Liver (tissue), 9 donors: Measurements from ENCODE around the gene RPL23. TPM values are rescaled to one million over a fixed set of nuclear protein-coding genes. Genes with fewer than 3 reads are reported as not detected.
A peak's percentile ranks its signal among the peaks of the same experiment; 100 is the strongest.

Source experiments
- DNase-seq: peaks from one replicate; pipeline ENCODE4 v3.0.0-alpha.2; 2017; ENCODE audit warnings: low spot score
- H3K27ac ChIP-seq, 2 donors: one replicate each; pipeline ENCODE4 v1.7.0; 2013; ENCODE audit warnings: inconsistent platforms in 2 of 2, low read length in 2 of 2, control low read depth in 1 of 2, low read depth in 1 of 2, mild to moderate bottlenecking in 1 of 2
- H3K27me3 ChIP-seq, 4 donors: one replicate each; pipeline versions ENCODE4 v1.6.1 to v1.7.0; 2013; ENCODE audit warnings: low read length in 3 of 4, inconsistent platforms in 1 of 4, mild to moderate bottlenecking in 1 of 4, moderate library complexity in 1 of 4; ENCODE audit not compliant: control insufficient read depth in 4 of 4, insufficient read depth in 4 of 4
- H3K36me3 ChIP-seq, 4 donors: one replicate each; pipeline versions ENCODE4 v1.6.1 to v1.7.0; 2013; ENCODE audit warnings: low read length in 3 of 4, mild to moderate bottlenecking in 3 of 4, low read depth in 1 of 4, moderate library complexity in 1 of 4; ENCODE audit not compliant: control insufficient read depth in 4 of 4, insufficient read depth in 3 of 4
- H3K4me1 ChIP-seq, 4 donors: one replicate each; pipeline versions ENCODE4 v1.6.1 to v1.7.0; 2013; ENCODE audit warnings: low read length in 3 of 4, mild to moderate bottlenecking in 3 of 4, moderate library complexity in 1 of 4; ENCODE audit not compliant: control insufficient read depth in 4 of 4, insufficient read depth in 4 of 4
- H3K4me3 ChIP-seq, 3 donors: one replicate each; pipeline versions ENCODE4 v1.6.1 to v1.7.0; 2013; ENCODE audit warnings: low read length in 3 of 3, control low read depth in 1 of 3, low read depth in 1 of 3, mild to moderate bottlenecking in 1 of 3
- H3K9ac ChIP-seq, 2 donors: one replicate each; pipeline ENCODE4 v1.7.0; 2013; ENCODE audit warnings: low read length in 2 of 2, mild to moderate bottlenecking in 2 of 2, moderate library complexity in 2 of 2, control low read depth in 1 of 2, low read depth in 1 of 2
- H3K9me3 ChIP-seq, 4 donors: one replicate each; pipeline versions ENCODE4 v1.6.1 to v1.7.0; 2013; ENCODE audit warnings: low read length in 3 of 4; ENCODE audit not compliant: control insufficient read depth in 4 of 4
- CTCF ChIP-seq: fragments of 150-350 bp; IDR thresholded peaks from 2 replicates; pipeline ENCODE4 v1.5.1; 2017; ENCODE audit warnings: improper control_type of control experiment, low read depth, low read length; ENCODE audit not compliant: missing input control
- EGR1 ChIP-seq, 2 donors: IDR thresholded peaks; 2 replicates each; pipeline ENCODE4 v1.6.1; 2016 to 2018; ENCODE audit warnings: antibody characterized with exemption in 2 of 2, low read depth in 2 of 2
- FOXA2 ChIP-seq: IDR thresholded peaks from 2 replicates; pipeline ENCODE4 v1.6.1; 2016; ENCODE audit warnings: antibody characterized with exemption
- GABPA ChIP-seq, 2 donors: IDR thresholded peaks in 1 of 2; conservative IDR thresholded peaks in 1 of 2; 2 replicates each; pipeline ENCODE4 v1.6.1; 2016; ENCODE audit warnings: antibody characterized with exemption in 2 of 2, mild to moderate bottlenecking in 1 of 2, moderate library complexity in 1 of 2
- HNF4A ChIP-seq, 2 donors: conservative IDR thresholded peaks; 2 replicates each; pipeline ENCODE4 v1.6.1; 2016; ENCODE audit warnings: antibody characterized with exemption in 2 of 2, mild to moderate bottlenecking in 2 of 2
- HNF4G ChIP-seq: IDR thresholded peaks from 2 replicates; pipeline ENCODE4 v1.6.1; 2016; ENCODE audit warnings: antibody characterized with exemption
- JUND ChIP-seq, 2 donors: IDR thresholded peaks; 2 replicates each; pipeline ENCODE4 v1.6.1; 2016; ENCODE audit warnings: antibody characterized with exemption in 2 of 2
- NR2F2 ChIP-seq: IDR thresholded peaks from 2 replicates; pipeline ENCODE4 v1.6.1; 2016; ENCODE audit warnings: antibody characterized with exemption
- RXRA ChIP-seq, 2 donors: IDR thresholded peaks; 2 replicates each; pipeline ENCODE4 v1.6.1; 2017 to 2018; ENCODE audit warnings: antibody characterized with exemption in 2 of 2, mild to moderate bottlenecking in 1 of 2
- SP1 ChIP-seq: IDR thresholded peaks from 2 replicates; pipeline ENCODE4 v1.6.1; 2018; ENCODE audit warnings: antibody characterized with exemption, mild to moderate bottlenecking
- TAF1 ChIP-seq: conservative IDR thresholded peaks from 2 replicates; pipeline ENCODE4 v1.6.1; 2016; ENCODE audit warnings: antibody characterized with exemption, mild to moderate bottlenecking
- WGBS: extraction: QIAGEN DNeasy Blood & Tissue Kit; methylation state at CpG from one replicate; pipeline ENCODE4 v1.1.7; 2013; 5-methylcytosine and 5-hydroxymethylcytosine counted together
- polyA plus RNA-seq, 2 donors: library from polyadenylated mRNA; stranded (reverse) in 1 of 2; unstranded in 1 of 2; fragments of 200-250 nt in 1 of 2; fragments of >200 nt in 1 of 2; fragmentation: Nextera tagmentation in 1 of 2; extraction: Ambion mirVana in 1 of 2; gene quantifications; one replicate each; pipeline versions ENCODE4 v1.2.1 to v1.2.3, GENCODE V29; 2013 to 2015
- total RNA-seq, 2 donors: library from RNA; depleted of rRNA; stranded (reverse); fragments of >200 nt; gene quantifications; one replicate each; pipeline ENCODE4 v1.2.3, GENCODE V29; 2014
- TF ChIP-seq, protein P1 (sequence below): IDR thresholded peaks from 2 replicates; pipeline ENCODE4 v1.6.1; 2016; ENCODE audit warnings: antibody characterized with exemption
- TF ChIP-seq, protein P2 (sequence below): IDR thresholded peaks from 2 replicates; pipeline ENCODE4 v1.6.1; 2016; ENCODE audit warnings: antibody characterized with exemption
- donor health status: healthy.
- donor health status: healthy.
- donor health status: healthy.
- donor health status: healthy.
- donor health status: healthy.

RPL23 gene
- total and polyA plus RNA-seq, 4 donors: 284 to 797 (median 646) TPM

DNA sequence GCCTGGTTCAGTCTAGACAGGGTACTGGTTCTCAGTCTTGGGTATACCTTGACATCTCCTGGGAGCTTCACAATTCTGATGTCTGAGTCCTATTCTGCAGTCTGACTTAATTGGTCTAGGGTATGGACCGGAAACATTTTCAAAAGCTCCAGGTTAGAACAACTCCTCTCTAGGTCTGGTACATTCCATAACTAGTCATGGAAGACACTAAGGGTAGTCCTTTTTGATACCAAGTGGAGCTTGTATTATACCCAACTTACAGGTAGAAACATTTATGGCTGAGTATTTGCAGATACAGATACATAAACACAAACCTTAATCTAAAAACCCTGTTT, 5.0 kb downstream of the RPL23 start:
- 98% methylated on average over 1 of the region's 1 CpG for WGBS
- Histone ChIP-seq H3K9ac (no peak overlapping the region), H3K27me3 (no peaks in the 10 kb centered on the region), H3K27ac (no peak overlapping the region), H3K36me3 (peaks cover 14 to 44% (median 38%) of the 10 kb centered on the region in 4 donors), H3K4me1 (peaks cover 0 to 21% (median 18%) of the 10 kb centered on the region in 4 donors), H3K9me3 (no peaks in the 10 kb centered on the region), H3K4me3 (no peak overlapping the region)
- DNase-seq: no peak
- TF ChIP-seq NR2F2 (no peak), TAF1 (no peak), FOXA2 (no peak), CTCF (no peak), GABPA (IDR thresholded peaks at IDR 0.05 in 1 of 2, conservative IDR thresholded peaks at IDR 0.05 in 1 of 2) (no peak), JUND (IDR thresholded peaks at IDR 0.05) (no peak), HNF4A (conservative IDR thresholded peaks at IDR 0.05) (no peak), SP1 (no peak)
- TF ChIP-seq, protein P1, sequence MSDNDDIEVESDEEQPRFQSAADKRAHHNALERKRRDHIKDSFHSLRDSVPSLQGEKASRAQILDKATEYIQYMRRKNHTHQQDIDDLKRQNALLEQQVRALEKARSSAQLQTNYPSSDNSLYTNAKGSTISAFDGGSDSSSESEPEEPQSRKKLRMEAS: no peak
- TF ChIP-seq, protein P2, sequence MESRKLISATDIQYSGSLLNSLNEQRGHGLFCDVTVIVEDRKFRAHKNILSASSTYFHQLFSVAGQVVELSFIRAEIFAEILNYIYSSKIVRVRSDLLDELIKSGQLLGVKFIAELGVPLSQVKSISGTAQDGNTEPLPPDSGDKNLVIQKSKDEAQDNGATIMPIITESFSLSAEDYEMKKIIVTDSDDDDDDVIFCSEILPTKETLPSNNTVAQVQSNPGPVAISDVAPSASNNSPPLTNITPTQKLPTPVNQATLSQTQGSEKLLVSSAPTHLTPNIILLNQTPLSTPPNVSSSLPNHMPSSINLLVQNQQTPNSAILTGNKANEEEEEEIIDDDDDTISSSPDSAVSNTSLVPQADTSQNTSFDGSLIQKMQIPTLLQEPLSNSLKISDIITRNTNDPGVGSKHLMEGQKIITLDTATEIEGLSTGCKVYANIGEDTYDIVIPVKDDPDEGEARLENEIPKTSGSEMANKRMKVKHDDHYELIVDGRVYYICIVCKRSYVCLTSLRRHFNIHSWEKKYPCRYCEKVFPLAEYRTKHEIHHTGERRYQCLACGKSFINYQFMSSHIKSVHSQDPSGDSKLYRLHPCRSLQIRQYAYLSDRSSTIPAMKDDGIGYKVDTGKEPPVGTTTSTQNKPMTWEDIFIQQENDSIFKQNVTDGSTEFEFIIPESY: no peak

DNA sequence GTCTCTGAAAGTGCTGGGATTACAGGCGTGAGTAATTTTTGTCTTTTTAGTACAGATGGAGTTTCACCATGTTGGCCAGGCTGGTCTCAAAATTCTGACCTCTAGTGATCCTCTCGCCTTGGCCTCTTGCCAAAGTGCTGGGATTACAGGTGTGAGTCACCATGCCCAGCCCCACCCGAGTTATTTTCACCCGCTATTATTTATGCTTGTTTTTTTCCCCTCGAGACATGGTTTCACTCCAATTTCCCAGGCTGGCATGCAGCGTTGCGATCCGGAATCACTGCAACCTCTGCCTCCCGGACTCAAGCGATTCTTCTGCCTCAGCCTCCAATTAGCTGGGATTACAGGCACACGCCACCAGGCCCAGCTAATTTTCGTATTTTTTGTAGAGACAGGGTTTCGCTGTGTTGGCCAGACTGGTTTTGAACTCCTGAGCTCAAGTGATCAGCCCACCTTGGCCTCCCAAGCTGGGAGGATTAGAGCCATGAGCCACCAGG, 9.2 kb downstream of the RPL23 start:
- no peak overlapping the region for H3K27ac ChIP-seq
- H3K9ac ChIP-seq: no peak overlapping the region
- DNase-seq: no peak
- no peaks in the 10 kb centered on the region for H3K9me3 ChIP-seq
- WGBS: 74% methylated on average over 13 of the region's 13 CpGs
- H3K4me1 ChIP-seq: no peaks in the 10 kb centered on the region
- H3K27me3 ChIP-seq: no peaks in the 10 kb centered on the region
- H3K4me3 ChIP-seq: no peak overlapping the region
- H3K36me3 ChIP-seq: peaks cover 6 to 20% (median 18%) of the 10 kb centered on the region in 4 donors
- TF ChIP-seq HNF4G: no peak
- no peak for TF ChIP-seq NR2F2
- TF ChIP-seq RXRA (IDR thresholded peaks at IDR 0.05): peak in 1 of 2 donors; percentile 10
- peak in 1 of 2 donors; percentile 31 for TF ChIP-seq JUND (IDR thresholded peaks at IDR 0.05)

DNA sequence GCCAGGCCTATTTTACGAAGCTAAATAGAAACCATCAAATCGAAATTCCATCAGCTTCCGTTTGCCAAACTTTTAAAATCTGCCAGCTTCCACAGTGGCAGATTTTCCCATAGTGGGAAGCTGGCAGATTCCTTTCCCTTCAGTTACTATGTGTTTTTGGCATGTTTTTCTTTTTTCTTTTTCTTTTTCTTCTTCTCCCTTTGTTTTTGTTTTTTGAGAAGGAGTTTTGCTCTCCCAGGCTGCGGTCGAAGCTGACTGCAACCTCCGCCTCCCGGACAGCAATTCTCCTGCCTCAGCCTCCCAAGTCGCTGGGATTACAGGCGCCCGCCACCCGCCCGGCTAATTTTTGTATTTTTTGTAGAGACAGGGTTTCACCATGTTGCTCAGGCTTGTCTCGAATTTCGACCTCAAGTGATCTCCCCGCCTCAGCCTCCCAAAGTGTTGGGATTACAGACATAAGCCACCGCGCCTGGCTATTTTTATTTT, 27.7 kb downstream of the RPL23 start:
- H3K9ac ChIP-seq: peak overlapping the region; percentile 42 to 96
- H3K27me3 ChIP-seq: no peaks in the 10 kb centered on the region
- no peak for DNase-seq
- no peaks in the 10 kb centered on the region for H3K9me3 ChIP-seq
- peak overlapping the region; percentile 90 to 97 for H3K27ac ChIP-seq
- H3K4me3 ChIP-seq: peak overlapping the region; percentile 71 to 98 (median 96)
- H3K4me1 ChIP-seq: peaks cover 3 to 24% (median 18%) of the 10 kb centered on the region in 4 donors
- WGBS: 95% methylated on average over 17 of the region's 17 CpGs
- H3K36me3 ChIP-seq: peaks cover 1 to 6% (median 3%) of the 10 kb centered on the region in 4 donors
- TF ChIP-seq JUND (IDR thresholded peaks at IDR 0.05): no peak
- TF ChIP-seq GABPA (IDR thresholded peaks at IDR 0.05 in 1 of 2, conservative IDR thresholded peaks at IDR 0.05 in 1 of 2): no peak
- no peak for TF ChIP-seq TAF1
- no peak for TF ChIP-seq EGR1 (IDR thresholded peaks at IDR 0.05; ENCODE audit: low read depth in 2 of 2)
- no peak for TF ChIP-seq HNF4G
- TF ChIP-seq RXRA (IDR thresholded peaks at IDR 0.05): no peak
- TF ChIP-seq, protein P2: no peak
- TF ChIP-seq, protein P1: no peak
- no peak for TF ChIP-seq NR2F2
- no peak for TF ChIP-seq HNF4A (conservative IDR thresholded peaks at IDR 0.05)
- TF ChIP-seq CTCF: no peak
- TF ChIP-seq SP1: no peak
- no peak for TF ChIP-seq FOXA2
